Transverse colon (tissue), 4 donors: ENCODE results near the gene KCTD5.

Source experiments
- CTCF ChIP-seq, 5 experiments: fragments of 200-600 bp in 3 of 5; fragments of 450-650 bp in 2 of 5; sonication (generic) in 3 of 5; IDR thresholded peaks; 1 replicate in 2 of 5; 2 replicates in 3 of 5; pipeline ENCODE4 v1.5.1; 2016 to 2017; ENCODE audit warnings: antibody characterized with exemption in 5 of 5, inconsistent platforms in 3 of 5, mild to moderate bottlenecking in 2 of 5, moderate library complexity in 1 of 5
- POLR2AphosphoS5 ChIP-seq, 3 donors: sonication (generic); formaldehyde crosslinking; IDR thresholded peaks; one replicate each; pipeline ENCODE4 v1.6.1; 2016; ENCODE audit warnings: antibody characterized with exemption in 3 of 3

- TF ChIP-seq CTCF (IDR thresholded peaks at IDR 0.05) (no peak), POLR2AphosphoS5 (IDR thresholded peaks at IDR 0.05) (no peak)
Measured at GRCh38 chr16:2728034-2728433, 45.7 kb downstream of the KCTD5 start.
